HepG2 (cell line): ENCODE measurements around the gene KIF22. TPM values are rescaled to one million over a fixed set of nuclear protein-coding genes. Genes with fewer than 3 reads are reported as not detected.

Source experiments
- CBFB ChIP-seq: sonication (generic); formaldehyde crosslinking; IDR thresholded peaks from 2 replicates; pipeline ENCODE4 v1.4.0; 2020; ENCODE audit warnings: missing genetic modification reagents
- FOXK1 ChIP-seq: sonication (generic); formaldehyde crosslinking; IDR thresholded peaks from 2 replicates; pipeline ENCODE4 v1.4.0; 2020; ENCODE audit warnings: low read depth, missing genetic modification reagents, borderline replicate concordance
- RAD51 ChIP-seq: fragments of 450-650 bp; IDR thresholded peaks from 2 replicates; pipeline ENCODE4 v1.6.1; 2016; ENCODE audit warnings: borderline replicate concordance
- RBM39 ChIP-seq: fragments of 200-400 bp; formaldehyde crosslinking; IDR thresholded peaks from one replicate; pipeline ENCODE4 v1.6.1; 2018; ENCODE audit warnings: antibody characterized with exemption, mild to moderate bottlenecking, low read depth, low read length; ENCODE audit not compliant: poor library complexity, severe bottlenecking
- SCMH1 ChIP-seq: sonication (generic); formaldehyde crosslinking; IDR thresholded peaks from 2 replicates; pipeline ENCODE4 v1.9.0; 2021; ENCODE audit warnings: missing genetic modification reagents, mild to moderate bottlenecking, borderline replicate concordance
- SKI ChIP-seq: fragments of 450-650 bp; IDR thresholded peaks from one replicate; pipeline ENCODE4 v1.6.1; 2018; ENCODE audit warnings: mild to moderate bottlenecking; ENCODE audit not compliant: partially characterized antibody
- SP140L ChIP-seq: sonication (generic); formaldehyde crosslinking; IDR thresholded peaks from 2 replicates; pipeline ENCODE4 v1.4.0; 2020; ENCODE audit warnings: missing genetic modification reagents, borderline replicate concordance
- SRY ChIP-seq: sonication (generic); formaldehyde crosslinking; IDR thresholded peaks from 2 replicates; pipeline ENCODE4 v1.8.0; 2022; ENCODE audit warnings: mild to moderate bottlenecking, missing genetic modification reagents
- ZNF160 ChIP-seq: sonication (generic); formaldehyde crosslinking; IDR thresholded peaks from 2 replicates; pipeline ENCODE4 v1.8.0; 2022; ENCODE audit warnings: mild to moderate bottlenecking, inconsistent platforms, missing genetic modification reagents
- ZNF17 ChIP-seq: sonication (generic); formaldehyde crosslinking; IDR thresholded peaks from 2 replicates; pipeline ENCODE4 v1.5.0; 2020; ENCODE audit warnings: mild to moderate bottlenecking, missing genetic modification reagents
- ZNF451 ChIP-seq: sonication (generic); formaldehyde crosslinking; IDR thresholded peaks from 2 replicates; pipeline ENCODE4 v1.5.0; 2020; ENCODE audit warnings: mild to moderate bottlenecking, missing genetic modification reagents
- ZNF496 ChIP-seq: sonication (generic); formaldehyde crosslinking; IDR thresholded peaks from 2 replicates; pipeline ENCODE4 v1.8.1; 2023; ENCODE audit warnings: mild to moderate bottlenecking, moderate library complexity, missing genetic modification reagents; ENCODE audit not compliant: insufficient replicate concordance
- ZNF567 ChIP-seq: sonication (generic); formaldehyde crosslinking; IDR thresholded peaks from 2 replicates; pipeline ENCODE4 v1.8.1; 2023; ENCODE audit warnings: mild to moderate bottlenecking, missing genetic modification reagents, borderline replicate concordance
- ZNF713 ChIP-seq: sonication (generic); formaldehyde crosslinking; IDR thresholded peaks from 2 replicates; pipeline ENCODE4 v1.4.0; 2020; ENCODE audit warnings: mild to moderate bottlenecking, missing genetic modification reagents
- ZNF776 ChIP-seq: sonication (generic); formaldehyde crosslinking; IDR thresholded peaks from 2 replicates; pipeline ENCODE4 v1.4.0; 2020; ENCODE audit warnings: mild to moderate bottlenecking, missing genetic modification reagents
- polyA plus RNA-seq, 8 experiments: library from polyadenylated mRNA; depleted of rRNA in 3 of 8; stranded (reverse) in 7 of 8; unstranded in 1 of 8; fragments of >200 nt; fragmentation: Illumina TruSeq in 4 of 8; extraction: Trizol in 4 of 8; gene quantifications; 2 replicates each; pipeline versions ENCODE4 v1.2.1 to v1.2.3, GENCODE V29; 2011 to 2016; ENCODE audit warnings: low read depth in 4 of 8, missing spikeins in 1 of 8, mixed read lengths in 1 of 8; ENCODE audit not compliant: insufficient read depth in 1 of 8
- total RNA-seq, 5 experiments: library from RNA; depleted of rRNA; stranded (reverse); fragments of >200 nt; fragmentation: Illumina TruSeq; extraction: Trizol; gene quantifications; 2 replicates each; pipeline ENCODE4 v1.2.3, GENCODE V29; 2016; ENCODE audit warnings: low read depth in 1 of 5
- TF ChIP-seq, protein P1 (sequence below): sonication (generic); formaldehyde crosslinking; IDR thresholded peaks from 2 replicates; pipeline ENCODE4 v1.4.0; 2020; ENCODE audit warnings: mild to moderate bottlenecking, missing genetic modification reagents
- TF ChIP-seq, protein P2 (sequence below): sonication (generic); formaldehyde crosslinking; IDR thresholded peaks from 2 replicates; pipeline ENCODE4 v1.4.0; 2020; ENCODE audit warnings: mild to moderate bottlenecking, missing genetic modification reagents
- TF ChIP-seq, protein P3 (sequence below): sonication (generic); formaldehyde crosslinking; IDR thresholded peaks from 2 replicates; pipeline ENCODE4 v1.8.0; 2022; ENCODE audit warnings: low read depth, missing genetic modification reagents
- TF ChIP-seq, protein P4 (sequence below): sonication (generic); formaldehyde crosslinking; IDR thresholded peaks from 2 replicates; pipeline ENCODE4 v1.8.1; 2023; ENCODE audit warnings: mild to moderate bottlenecking, inconsistent platforms, moderate library complexity, missing genetic modification reagents, borderline replicate concordance
- TF ChIP-seq, protein P5 (sequence below): sonication (generic); formaldehyde crosslinking; IDR thresholded peaks from 2 replicates; pipeline ENCODE4 v1.5.1; 2020; ENCODE audit warnings: mild to moderate bottlenecking, moderate library complexity, missing genetic modification reagents
- TF ChIP-seq, protein P6 (sequence below): sonication (generic); formaldehyde crosslinking; IDR thresholded peaks from 2 replicates; pipeline ENCODE4 v1.4.0; 2020; ENCODE audit warnings: missing genetic modification reagents

Gene KIF22
- total and polyA plus RNA-seq, 2 of the 13 experiments (the other 11 are each of a cell fraction or from before 2014, with no cell fraction given), result 95.8 to 118 TPM

DNA sequence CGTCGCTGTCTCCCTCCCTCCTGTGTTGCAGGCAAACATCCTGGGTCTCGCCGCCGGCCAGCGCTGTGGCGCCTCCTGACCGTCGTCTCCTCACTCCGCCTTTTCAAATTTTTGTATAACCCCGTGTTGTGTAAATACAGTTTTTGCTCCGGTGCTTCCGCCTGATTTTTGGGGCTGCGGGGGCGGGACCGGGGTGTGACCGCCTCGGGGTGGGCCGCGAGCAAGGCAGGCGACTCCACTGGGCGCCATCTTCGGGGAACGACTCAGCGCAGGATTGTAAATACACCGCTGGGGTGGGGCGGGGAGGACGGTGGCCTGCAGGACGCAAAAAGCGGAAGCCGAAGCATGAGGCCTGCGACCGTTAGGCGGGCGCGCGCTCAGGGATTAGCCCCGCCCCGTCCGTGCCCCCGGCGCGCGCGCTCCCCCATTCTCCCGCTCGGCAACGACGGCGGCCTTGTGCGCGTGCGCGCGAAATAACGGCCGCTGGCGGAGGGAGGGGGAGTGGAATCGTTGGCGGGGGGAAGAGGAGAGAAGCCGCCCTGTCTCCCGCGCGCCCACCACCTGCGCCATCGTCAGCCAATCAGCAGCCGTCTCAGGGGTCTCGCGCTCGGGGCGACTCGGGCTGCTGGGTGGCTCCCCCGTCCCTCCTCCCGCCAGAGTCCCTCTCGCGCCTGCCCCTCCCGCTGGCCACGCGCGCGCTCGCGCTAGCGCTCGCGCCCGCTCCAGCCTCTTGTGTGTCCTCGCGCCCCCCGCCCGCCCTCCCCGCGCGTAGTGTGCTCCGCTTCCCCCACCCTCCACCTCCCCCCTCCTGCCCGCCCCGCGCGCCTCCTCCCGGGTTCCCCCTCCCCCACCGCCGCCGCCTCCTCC is 14.9 kb downstream of the KIF22 start (continued):
- TF ChIP-seq, protein P1, sequence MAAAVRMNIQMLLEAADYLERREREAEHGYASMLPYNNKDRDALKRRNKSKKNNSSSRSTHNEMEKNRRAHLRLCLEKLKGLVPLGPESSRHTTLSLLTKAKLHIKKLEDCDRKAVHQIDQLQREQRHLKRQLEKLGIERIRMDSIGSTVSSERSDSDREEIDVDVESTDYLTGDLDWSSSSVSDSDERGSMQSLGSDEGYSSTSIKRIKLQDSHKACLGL, result peak; percentile 88
- TF ChIP-seq ZNF713 (CRISPR knock-in tag) (no peak), ZNF17 (CRISPR knock-in tag) (no peak), SP140L (CRISPR knock-in tag) (no peak), SRY (peak; percentile 63; the same call in 1 of the 2 replicates), ZNF567 (peak; percentile 60; the same call in 1 of the 2 replicates), RBM39 (peak; percentile 98), SKI (peak; percentile 76), ZNF496 (no peak), FOXK1 (CRISPR knock-in tag) (peak; percentile 99), ZNF451 (peak; percentile 98), ZNF160 (CRISPR knock-in tag) (peak; percentile 61; the same call in 1 of the 2 replicates), ZNF776 (CRISPR knock-in tag) (peak; percentile 97), RAD51 (no peak), CBFB (CRISPR knock-in tag) (peak; percentile 94), SCMH1 (CRISPR knock-in tag) (no peak)
- TF ChIP-seq, protein P2, sequence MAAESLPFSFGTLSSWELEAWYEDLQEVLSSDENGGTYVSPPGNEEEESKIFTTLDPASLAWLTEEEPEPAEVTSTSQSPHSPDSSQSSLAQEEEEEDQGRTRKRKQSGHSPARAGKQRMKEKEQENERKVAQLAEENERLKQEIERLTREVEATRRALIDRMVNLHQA (CRISPR knock-in tag), result no peak
- TF ChIP-seq, protein P3, sequence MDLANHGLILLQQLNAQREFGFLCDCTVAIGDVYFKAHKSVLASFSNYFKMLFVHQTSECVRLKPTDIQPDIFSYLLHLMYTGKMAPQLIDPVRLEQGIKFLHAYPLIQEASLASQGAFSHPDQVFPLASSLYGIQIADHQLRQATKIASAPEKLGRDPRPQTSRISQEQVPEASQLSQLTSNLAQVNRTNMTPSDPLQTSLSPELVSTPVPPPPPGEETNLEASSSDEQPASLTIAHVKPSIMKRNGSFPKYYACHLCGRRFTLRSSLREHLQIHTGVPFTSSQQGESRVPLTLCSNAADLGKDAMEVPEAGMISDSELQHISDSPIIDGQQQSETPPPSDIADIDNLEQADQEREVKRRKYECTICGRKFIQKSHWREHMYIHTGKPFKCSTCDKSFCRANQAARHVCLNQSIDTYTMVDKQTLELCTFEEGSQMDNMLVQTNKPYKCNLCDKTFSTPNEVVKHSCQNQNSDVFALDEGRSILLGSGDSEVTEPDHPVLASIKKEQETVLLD, result peak; percentile 99
- TF ChIP-seq, protein P4, sequence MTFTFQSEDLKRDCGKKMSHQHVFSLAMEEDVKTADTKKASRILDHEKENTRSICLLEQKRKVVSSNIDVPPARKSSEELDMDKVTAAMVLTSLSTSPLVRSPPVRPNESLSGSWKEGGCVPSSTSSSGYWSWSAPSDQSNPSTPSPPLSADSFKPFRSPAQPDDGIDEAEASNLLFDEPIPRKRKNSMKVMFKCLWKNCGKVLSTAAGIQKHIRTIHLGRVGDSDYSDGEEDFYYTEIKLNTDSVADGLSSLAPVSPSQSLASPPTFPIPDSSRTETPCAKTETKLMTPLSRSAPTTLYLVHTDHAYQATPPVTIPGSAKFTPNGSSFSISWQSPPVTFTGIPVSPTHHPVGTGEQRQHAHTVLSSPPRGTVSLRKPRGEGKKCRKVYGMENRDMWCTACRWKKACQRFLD (CRISPR knock-in tag), result 0 out of 2 replicates have a peak, but pooled peaks have one; percentile 63
- TF ChIP-seq, protein P5, sequence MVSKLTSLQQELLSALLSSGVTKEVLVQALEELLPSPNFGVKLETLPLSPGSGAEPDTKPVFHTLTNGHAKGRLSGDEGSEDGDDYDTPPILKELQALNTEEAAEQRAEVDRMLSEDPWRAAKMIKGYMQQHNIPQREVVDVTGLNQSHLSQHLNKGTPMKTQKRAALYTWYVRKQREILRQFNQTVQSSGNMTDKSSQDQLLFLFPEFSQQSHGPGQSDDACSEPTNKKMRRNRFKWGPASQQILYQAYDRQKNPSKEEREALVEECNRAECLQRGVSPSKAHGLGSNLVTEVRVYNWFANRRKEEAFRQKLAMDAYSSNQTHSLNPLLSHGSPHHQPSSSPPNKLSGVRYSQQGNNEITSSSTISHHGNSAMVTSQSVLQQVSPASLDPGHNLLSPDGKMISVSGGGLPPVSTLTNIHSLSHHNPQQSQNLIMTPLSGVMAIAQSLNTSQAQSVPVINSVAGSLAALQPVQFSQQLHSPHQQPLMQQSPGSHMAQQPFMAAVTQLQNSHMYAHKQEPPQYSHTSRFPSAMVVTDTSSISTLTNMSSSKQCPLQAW (CRISPR knock-in tag), result peak; percentile 86
- TF ChIP-seq, protein P6, sequence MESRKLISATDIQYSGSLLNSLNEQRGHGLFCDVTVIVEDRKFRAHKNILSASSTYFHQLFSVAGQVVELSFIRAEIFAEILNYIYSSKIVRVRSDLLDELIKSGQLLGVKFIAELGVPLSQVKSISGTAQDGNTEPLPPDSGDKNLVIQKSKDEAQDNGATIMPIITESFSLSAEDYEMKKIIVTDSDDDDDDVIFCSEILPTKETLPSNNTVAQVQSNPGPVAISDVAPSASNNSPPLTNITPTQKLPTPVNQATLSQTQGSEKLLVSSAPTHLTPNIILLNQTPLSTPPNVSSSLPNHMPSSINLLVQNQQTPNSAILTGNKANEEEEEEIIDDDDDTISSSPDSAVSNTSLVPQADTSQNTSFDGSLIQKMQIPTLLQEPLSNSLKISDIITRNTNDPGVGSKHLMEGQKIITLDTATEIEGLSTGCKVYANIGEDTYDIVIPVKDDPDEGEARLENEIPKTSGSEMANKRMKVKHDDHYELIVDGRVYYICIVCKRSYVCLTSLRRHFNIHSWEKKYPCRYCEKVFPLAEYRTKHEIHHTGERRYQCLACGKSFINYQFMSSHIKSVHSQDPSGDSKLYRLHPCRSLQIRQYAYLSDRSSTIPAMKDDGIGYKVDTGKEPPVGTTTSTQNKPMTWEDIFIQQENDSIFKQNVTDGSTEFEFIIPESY (CRISPR knock-in tag), result peak; percentile 67; the same call in 1 of the 2 replicates
